Natural killer cell (primary cell): ENCODE data around the gene DENND5B. TPM values are rescaled to one million over a fixed set of nuclear protein-coding genes. Genes with fewer than 3 reads are reported as not detected.

Source experiments
- ATAC-seq, 3 donors: fragments of 150-1000 bp in 2 of 3; fragments of 200-7000 bp in 1 of 3; cut with Tn5 transposase; 1 replicate in 1 of 3; 2 replicates in 2 of 3; pipeline ENCODE4 v1.10.0; 2021; ENCODE audit warnings: mild to moderate bottlenecking in 2 of 3, moderate library complexity in 2 of 3
- DNase-seq, 2 donors: peaks; one replicate each; pipeline versions ENCODE4 v3.0.0 to v3.0.0-alpha.2; 2013 to 2021; ENCODE audit warnings: mixed read lengths in 1 of 2
- H3K27ac ChIP-seq: one replicate; pipeline ENCODE4 v1.5.1; 2013; ENCODE audit warnings: mild to moderate bottlenecking, low read length
- H3K27me3 ChIP-seq: one replicate; pipeline ENCODE4 v1.6.1; 2013; ENCODE audit warnings: low read length; ENCODE audit not compliant: control insufficient read depth, insufficient read depth
- H3K36me3 ChIP-seq: one replicate; pipeline ENCODE4 v1.6.1; 2013; ENCODE audit warnings: low read length; ENCODE audit not compliant: control insufficient read depth, insufficient read depth
- H3K4me1 ChIP-seq: one replicate; pipeline ENCODE4 v1.6.1; 2013; ENCODE audit warnings: low read length; ENCODE audit not compliant: control insufficient read depth, insufficient read depth
- H3K4me3 ChIP-seq: one replicate; pipeline ENCODE4 v1.5.1; 2013; ENCODE audit warnings: low read length
- H3K9me3 ChIP-seq: one replicate; pipeline ENCODE4 v1.6.1; 2013; ENCODE audit warnings: low read length; ENCODE audit not compliant: control insufficient read depth, insufficient read depth
- H3K27ac Mint-ChIP-seq, 2 donors: one replicate each; pipeline ENCODE4 v1.8.0; 2022; ENCODE audit warnings: mild to moderate bottlenecking in 2 of 2, mixed read lengths in 2 of 2, moderate library complexity in 1 of 2
- H3K27me3 Mint-ChIP-seq, 2 donors: one replicate each; pipeline ENCODE4 v1.8.0; 2022; ENCODE audit warnings: low read depth in 2 of 2, mixed read lengths in 2 of 2
- H3K36me3 Mint-ChIP-seq: one replicate; pipeline ENCODE4 v1.8.0; 2022; ENCODE audit warnings: mixed read lengths
- H3K4me1 Mint-ChIP-seq, 2 donors: one replicate each; pipeline ENCODE4 v1.8.0; 2022; ENCODE audit warnings: mixed read lengths in 2 of 2
- H3K4me3 Mint-ChIP-seq: one replicate; pipeline ENCODE4 v1.8.0; 2022; ENCODE audit warnings: mild to moderate bottlenecking, moderate library complexity, mixed read lengths
- H3K9me3 Mint-ChIP-seq, 2 donors: one replicate each; pipeline ENCODE4 v1.8.0; 2022; ENCODE audit warnings: mixed read lengths in 2 of 2
- WGBS: methylation state at CpG from one replicate; pipeline ENCODE4 v1.1.7; 2013; ENCODE audit warnings: missing lambda C conversion rate; ENCODE audit not compliant: insufficient coverage; 5-methylcytosine and 5-hydroxymethylcytosine counted together
- intact Hi-C: fragments of 100-400 bp; cut with micrococcal nuclease; formaldehyde crosslinking; loops from one replicate; pipeline ENCODE4 v1.14.2; 2022
- total RNA-seq, 4 donors: library from RNA; stranded (reverse); fragments of 120-200 nt in 1 of 4; gene quantifications; one replicate each; pipeline versions ENCODE4 v1.2.3 to v1.2.4, GENCODE V29; 2013 to 2022
- TF ChIP-seq, protein P1 (sequence below): fragments of 200-600 bp; IDR thresholded peaks from one replicate; pipeline ENCODE4 v1.8.0; 2022; ENCODE audit warnings: antibody characterized with exemption

Gene DENND5B
- 1 to 10 TPM in 1 of 3 donors, under 1 TPM in 2; 0.52 to 2.4 (median 0.70) TPM for total RNA-seq
- 19.7 TPM for total RNA-seq (2013)

DNA sequence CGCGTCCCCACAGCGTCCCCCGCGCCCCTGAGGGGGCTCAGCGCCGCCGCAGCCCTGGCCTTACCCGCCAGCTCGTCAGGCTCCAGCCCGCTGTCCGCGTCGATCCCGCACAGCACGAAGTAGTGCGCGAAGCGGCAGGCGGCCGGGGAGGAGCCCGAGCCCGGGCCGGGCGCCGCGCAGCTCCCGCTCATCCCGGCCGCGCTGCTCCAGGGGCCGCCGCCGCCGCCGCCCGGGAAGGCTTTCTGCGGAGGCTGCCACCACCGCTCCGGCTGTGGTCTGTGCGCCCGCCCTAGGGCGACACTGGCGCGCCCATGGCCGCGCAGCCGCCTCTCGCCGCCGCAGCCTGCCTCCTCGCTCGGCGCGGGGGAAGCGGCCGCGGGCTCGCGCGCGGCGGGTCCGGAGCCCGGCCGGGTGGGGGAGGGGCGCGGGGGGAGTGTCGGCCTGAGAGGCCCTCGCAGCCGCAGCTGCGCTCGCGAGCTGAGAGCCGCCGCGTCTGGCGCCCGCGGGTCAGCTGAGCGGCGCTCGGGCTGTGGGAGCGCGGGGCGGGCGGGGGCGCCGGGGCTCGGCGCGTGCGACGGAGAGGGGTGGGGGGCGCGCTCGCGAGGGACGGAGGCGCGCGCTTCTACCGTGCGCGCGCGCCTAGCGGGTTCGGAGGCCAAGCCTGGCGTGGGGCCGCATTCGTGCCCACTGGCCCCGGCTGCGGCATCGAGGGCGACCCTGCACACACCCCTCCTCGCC lies at the start of gene DENND5B:
DENND5B (minus strand) TSS at position 495 of the 738 bp plus-strand sequence; CDS start at position 191, 304 bp downstream.
- Histone ChIP-seq H3K4me1 (peaks cover 12% of the 10 kb centered on the region), H3K9me3 (no peaks in the 10 kb centered on the region), H3K27me3 (peaks cover 8% of the 10 kb centered on the region), H3K36me3 (no peaks in the 10 kb centered on the region), H3K27ac (peak within 1 kb of the TSS; percentile 67), H3K4me3 (peak within 1 kb of the TSS; percentile 73)
- Mint-ChIP-seq H3K4me1 (peaks cover 14 to 20% of the 10 kb centered on the region in 2 donors), H3K4me3 (peak within 1 kb of the TSS; percentile 90), H3K36me3 (no peaks in the 10 kb centered on the region), H3K27ac (peak within 1 kb of the TSS in 1 of 2 donors; percentile 79), H3K27me3 (peaks cover 15 to 35% of the 10 kb centered on the region in 2 donors), H3K9me3 (no peaks in the 10 kb centered on the region)
- intact Hi-C loops = no loop called here
- WGBS = under 1% methylated on average over 117 of the region's 117 CpGs
- TF ChIP-seq, protein P1, sequence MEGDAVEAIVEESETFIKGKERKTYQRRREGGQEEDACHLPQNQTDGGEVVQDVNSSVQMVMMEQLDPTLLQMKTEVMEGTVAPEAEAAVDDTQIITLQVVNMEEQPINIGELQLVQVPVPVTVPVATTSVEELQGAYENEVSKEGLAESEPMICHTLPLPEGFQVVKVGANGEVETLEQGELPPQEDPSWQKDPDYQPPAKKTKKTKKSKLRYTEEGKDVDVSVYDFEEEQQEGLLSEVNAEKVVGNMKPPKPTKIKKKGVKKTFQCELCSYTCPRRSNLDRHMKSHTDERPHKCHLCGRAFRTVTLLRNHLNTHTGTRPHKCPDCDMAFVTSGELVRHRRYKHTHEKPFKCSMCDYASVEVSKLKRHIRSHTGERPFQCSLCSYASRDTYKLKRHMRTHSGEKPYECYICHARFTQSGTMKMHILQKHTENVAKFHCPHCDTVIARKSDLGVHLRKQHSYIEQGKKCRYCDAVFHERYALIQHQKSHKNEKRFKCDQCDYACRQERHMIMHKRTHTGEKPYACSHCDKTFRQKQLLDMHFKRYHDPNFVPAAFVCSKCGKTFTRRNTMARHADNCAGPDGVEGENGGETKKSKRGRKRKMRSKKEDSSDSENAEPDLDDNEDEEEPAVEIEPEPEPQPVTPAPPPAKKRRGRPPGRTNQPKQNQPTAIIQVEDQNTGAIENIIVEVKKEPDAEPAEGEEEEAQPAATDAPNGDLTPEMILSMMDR = no peak
- ATAC-seq (peak; percentile 58 to 77 (median 66)), DNase-seq (peak; percentile 9 to 39)

DNA sequence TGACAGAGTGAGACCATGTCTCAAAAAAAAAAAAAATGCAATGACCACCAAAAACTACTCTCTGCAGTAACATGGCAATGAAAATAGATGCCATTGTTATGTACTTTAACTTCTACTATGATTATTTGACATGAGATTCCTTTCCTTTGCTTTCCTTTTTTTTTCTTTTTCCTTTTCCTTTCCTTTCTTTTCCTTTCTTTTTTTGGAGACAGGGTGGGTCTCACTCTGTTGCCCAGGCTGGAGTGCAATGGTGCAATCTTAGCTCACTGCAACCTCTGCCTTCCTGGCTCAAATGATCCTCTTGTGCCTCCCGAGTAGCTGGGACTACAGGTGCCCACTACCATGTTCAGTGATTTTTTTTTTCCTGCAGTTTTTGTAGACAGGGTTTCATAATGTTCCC lies 43.7 kb upstream of the DENND5B start:
- intact Hi-C loops = loop anchor here (5.0 kb wide), 1 partner anchor 382 kb away; no protein-coding TSS in a partner anchor
- no peak overlapping the region for H3K4me3 ChIP-seq
- no peak overlapping the region for H3K27ac ChIP-seq
- H3K27me3 ChIP-seq = no peaks in the 10 kb centered on the region
- H3K36me3 Mint-ChIP-seq = no peaks in the 10 kb centered on the region
- no peaks in the 10 kb centered on the region for H3K27me3 Mint-ChIP-seq
- DNase-seq (no peak), ATAC-seq (no peak)
- no peaks in the 10 kb centered on the region for H3K9me3 Mint-ChIP-seq
- H3K9me3 ChIP-seq = no peaks in the 10 kb centered on the region
- TF ChIP-seq, protein P1 = no peak
- no peak overlapping the region for H3K4me3 Mint-ChIP-seq
- H3K27ac Mint-ChIP-seq = no peak overlapping the region
- peaks cover 7 to 9% of the 10 kb centered on the region in 2 donors for H3K4me1 Mint-ChIP-seq
- H3K4me1 ChIP-seq = no peaks in the 10 kb centered on the region
- WGBS = 89% methylated on average over 1 of the region's 1 CpG
- H3K36me3 ChIP-seq = no peaks in the 10 kb centered on the region

DNA sequence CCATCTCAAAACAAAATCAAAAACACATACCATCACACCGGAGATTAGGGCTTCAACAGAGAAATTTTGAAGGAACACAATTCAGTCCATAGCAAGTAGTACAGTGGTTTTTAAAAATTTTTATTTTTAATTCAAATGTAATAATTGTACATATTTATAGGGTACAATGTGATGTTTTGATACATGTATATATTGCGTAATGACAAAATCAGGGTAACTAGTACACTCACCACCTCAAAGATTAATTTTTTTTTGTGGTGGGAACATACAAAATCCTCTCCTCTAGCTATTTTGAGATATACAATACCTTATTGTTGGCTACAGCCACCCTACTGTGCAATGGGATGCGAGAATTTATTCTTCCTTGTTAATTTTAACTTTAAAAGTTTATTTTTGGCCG lies 42.5 kb upstream of the DENND5B start:
- Mint-ChIP-seq H3K27ac (no peak overlapping the region), H3K9me3 (no peaks in the 10 kb centered on the region), H3K4me1 (peaks cover 7 to 9% of the 10 kb centered on the region in 2 donors), H3K4me3 (no peak overlapping the region), H3K36me3 (no peaks in the 10 kb centered on the region), H3K27me3 (peaks cover 0 to 3% of the 10 kb centered on the region in 2 donors)
- H3K36me3 ChIP-seq = no peaks in the 10 kb centered on the region
- H3K27ac ChIP-seq = no peak overlapping the region
- H3K4me1 ChIP-seq = no peaks in the 10 kb centered on the region
- no peak for DNase-seq
- intact Hi-C loops = no loop called here
- ATAC-seq = no peak
- H3K27me3 ChIP-seq = no peaks in the 10 kb centered on the region
- TF ChIP-seq, protein P1 = no peak
- 100% methylated on average over 1 of the region's 4 CpGs for WGBS
- H3K9me3 ChIP-seq = no peaks in the 10 kb centered on the region
- no peak overlapping the region for H3K4me3 ChIP-seq
